ENCODE results near the gene BTN3A1. TPM values are rescaled to one million over a fixed set of nuclear protein-coding genes. Genes with fewer than 3 reads are reported as not detected.
"Not testable (repeated sequence)": the region's sequence is repeated elsewhere in the genome, so short reads cannot be mapped to it uniquely, and the experiment has no call there.

BTN3A1 gene
- total and polyA plus RNA-seq, 10 of the 15 experiments (the other 5 are each of a cell fraction or from before 2014, with no cell fraction given), result 5.6 to 60.1 (median 16.1) TPM

DNA sequence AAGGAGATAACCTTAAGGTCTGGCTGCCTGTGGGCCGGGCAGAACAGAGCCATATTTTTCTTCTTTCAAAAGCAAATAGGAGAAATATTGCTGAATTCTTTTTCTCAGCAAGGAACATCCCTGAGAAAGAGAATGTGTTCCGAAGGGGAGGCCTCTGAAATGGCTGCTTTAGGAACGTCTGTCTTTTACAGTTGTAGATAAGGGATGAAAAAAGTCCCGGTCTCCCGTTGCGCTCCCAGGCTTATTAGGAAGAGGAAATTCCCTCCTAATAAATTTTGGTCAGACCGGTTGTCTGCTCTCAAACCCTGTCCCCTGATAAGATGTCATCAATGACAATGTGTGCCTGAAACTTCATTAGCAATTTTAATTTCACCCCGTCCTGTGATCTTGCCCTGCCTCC lies 31.6 kb downstream of the BTN3A1 start:
- CTCF ChIA-PET; BruUV-seq (replicated peaks); ATAC-seq; H3K4me1 ChIP-seq (ENCODE audit: control insufficient read depth, insufficient read depth, low read length); SMC1A ChIA-PET (ENCODE audit: uncharacterized antibody, unreplicated experiment); H4K20me1 ChIP-seq (ENCODE audit: control insufficient read depth, insufficient read depth); H3K4me2 ChIP-seq (ENCODE audit: control insufficient read depth, insufficient read depth); in situ Hi-C loops (cut with MboI); H3K79me2 ChIP-seq (ENCODE audit: control insufficient read depth, insufficient read depth, low read length); H3K27ac ChIP-seq (ENCODE audit: control insufficient read depth, insufficient read depth); FAIRE-seq; H2AFZ ChIP-seq (ENCODE audit: control insufficient read depth, low read depth, low read length); H3K36me3 ChIP-seq (ENCODE audit: control insufficient read depth in 2 of 2, insufficient read depth in 2 of 2, low read length in 1 of 2); H3K9me3 ChIP-seq (replicated peaks; ENCODE audit: control insufficient read depth, insufficient read depth, low read length); H3K27me3 ChIP-seq (replicated peaks in 1 of 2; ENCODE audit: control insufficient read depth in 2 of 2, insufficient read depth in 2 of 2, low read length in 1 of 2); DNase-seq (ENCODE audit: low read depth, low spot score); POLR2A ChIA-PET; H3K9ac ChIP-seq (ENCODE audit: control insufficient read depth, insufficient read depth, low read length); H3K4me3 ChIP-seq; intact Hi-C loops (cut with micrococcal nuclease; ENCODE audit: unreplicated experiment); RAD21 ChIA-PET (ENCODE audit: unreplicated experiment): not testable (repeated sequence)
- 87% methylated on average over 8 of the region's 8 CpGs for WGBS (ENCODE audit: insufficient coverage, insufficient replicate concordance, low lambda C conversion rate, missing lambda C conversion rate)

DNA sequence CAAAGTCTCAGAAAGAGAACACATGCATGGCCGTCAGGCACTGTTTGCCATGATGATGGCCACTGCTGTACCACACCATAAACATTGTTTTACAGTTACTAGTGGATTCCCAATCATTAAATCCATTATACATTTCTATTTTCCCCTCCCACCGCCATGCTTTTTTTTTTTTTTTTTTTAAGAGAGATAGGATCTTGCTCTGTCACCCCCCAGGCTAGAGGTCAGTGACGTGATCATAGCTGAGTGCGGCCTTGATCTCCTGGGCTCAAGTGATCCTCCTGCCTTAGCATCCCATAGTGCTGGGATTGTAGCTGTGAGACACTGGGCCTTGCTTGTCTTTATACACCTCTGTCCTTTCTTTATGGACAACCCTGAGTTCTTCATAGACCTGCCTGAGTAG lies 33.9 kb downstream of the BTN3A1 start:
- ChIA-PET SMC1A (ENCODE audit: uncharacterized antibody, unreplicated experiment) (interaction anchor here (1.0 kb wide), 1 partner anchor 42 kb away, joined by 3 read pairs; no protein-coding TSS in a partner anchor), POLR2A (interaction anchor here (1.2 kb wide), 1 partner anchor 38 kb away, joined by 4 read pairs; no protein-coding TSS in a partner anchor), RAD21 (ENCODE audit: unreplicated experiment) (interaction anchor here (0.7 kb wide), 1 partner anchor 60 kb away, joined by 3 read pairs; no protein-coding TSS in a partner anchor), CTCF (interaction anchor here (1.0 kb wide), 1 partner anchor 26 kb away, joined by 3 read pairs; no protein-coding TSS in a partner anchor)
- no peak overlapping the region for H3K4me3 ChIP-seq
- FAIRE-seq (no peak), ATAC-seq (no peak), DNase-seq (ENCODE audit: low read depth, low spot score) (no peak)
- intact Hi-C loops (cut with micrococcal nuclease; ENCODE audit: unreplicated experiment) (no loop called here), in situ Hi-C loops (cut with MboI) (no loop called here)
- WGBS (ENCODE audit: insufficient coverage, insufficient replicate concordance, low lambda C conversion rate, missing lambda C conversion rate), result 90% methylated on average over 4 of the region's 4 CpGs
- no peak overlapping the region for H3K4me2 ChIP-seq (ENCODE audit: control insufficient read depth, insufficient read depth)
- no peak overlapping the region for H3K9ac ChIP-seq (ENCODE audit: control insufficient read depth, insufficient read depth, low read length)
- H3K9me3 ChIP-seq (replicated peaks; ENCODE audit: control insufficient read depth, insufficient read depth, low read length), result peaks cover 1% of the 10 kb centered on the region; the same call in 2 of the 3 replicates
- H2AFZ ChIP-seq (ENCODE audit: control insufficient read depth, low read depth, low read length), result no peak overlapping the region
- H3K27me3 ChIP-seq (replicated peaks in 1 of 2; ENCODE audit: control insufficient read depth in 2 of 2, insufficient read depth in 2 of 2, low read length in 1 of 2), result no peaks in the 10 kb centered on the region
- no peak overlapping the region for H3K27ac ChIP-seq (ENCODE audit: control insufficient read depth, insufficient read depth)
- H3K79me2 ChIP-seq (ENCODE audit: control insufficient read depth, insufficient read depth, low read length), result peaks cover 6% of the 10 kb centered on the region
- BruUV-seq (replicated peaks), result no TSS peak
- no peaks in the 10 kb centered on the region; a peak in 2 of 4 replicates for H3K36me3 ChIP-seq (ENCODE audit: control insufficient read depth in 2 of 2, insufficient read depth in 2 of 2, low read length in 1 of 2)
- peaks cover 5% of the 10 kb centered on the region for H3K4me1 ChIP-seq (ENCODE audit: control insufficient read depth, insufficient read depth, low read length)
- no peaks in the 10 kb centered on the region for H4K20me1 ChIP-seq (ENCODE audit: control insufficient read depth, insufficient read depth)
- TF ChIP-seq SUZ12 (IDR thresholded peaks at IDR 0.05; ENCODE audit: unreplicated experiment), result no peak
- TF ChIP-seq STAT1 (conservative IDR thresholded peaks at IDR 0.05), result no peak
- no peak for TF ChIP-seq ELK1 (IDR thresholded peaks at IDR 0.05; ENCODE audit: low read depth, low read length)
- TF ChIP-seq ESRRA (IDR thresholded peaks at IDR 0.05; ENCODE audit: low read length), result no peak
- no peak for TF ChIP-seq BHLHE40 (IDR thresholded peaks at IDR 0.05; ENCODE audit: borderline replicate concordance in 1 of 2, low read depth in 2 of 2, low read length in 1 of 2)
- no peak for TF ChIP-seq TBL1XR1 (IDR thresholded peaks at IDR 0.05; ENCODE audit: low read depth, low read length)
- no peak for TF ChIP-seq MYB (IDR thresholded peaks at IDR 0.05; ENCODE audit: borderline replicate concordance, low read depth, low read length)
- TF ChIP-seq TCF7 (IDR thresholded peaks at IDR 0.05; ENCODE audit: borderline replicate concordance), result no peak
- no peak for TF ChIP-seq MEF2B (IDR thresholded peaks at IDR 0.05; ENCODE audit: partially characterized antibody, poor library complexity, severe bottlenecking)
- TF ChIP-seq ATF2 (IDR thresholded peaks at IDR 0.05; ENCODE audit: low read length), result no peak
- no peak for TF ChIP-seq KAT2A (conservative IDR thresholded peaks at IDR 0.05; ENCODE audit: control insufficient read depth, low read depth, low read length)
- TF ChIP-seq, protein P1, sequence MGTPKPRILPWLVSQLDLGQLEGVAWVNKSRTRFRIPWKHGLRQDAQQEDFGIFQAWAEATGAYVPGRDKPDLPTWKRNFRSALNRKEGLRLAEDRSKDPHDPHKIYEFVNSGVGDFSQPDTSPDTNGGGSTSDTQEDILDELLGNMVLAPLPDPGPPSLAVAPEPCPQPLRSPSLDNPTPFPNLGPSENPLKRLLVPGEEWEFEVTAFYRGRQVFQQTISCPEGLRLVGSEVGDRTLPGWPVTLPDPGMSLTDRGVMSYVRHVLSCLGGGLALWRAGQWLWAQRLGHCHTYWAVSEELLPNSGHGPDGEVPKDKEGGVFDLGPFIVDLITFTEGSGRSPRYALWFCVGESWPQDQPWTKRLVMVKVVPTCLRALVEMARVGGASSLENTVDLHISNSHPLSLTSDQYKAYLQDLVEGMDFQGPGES (IDR thresholded peaks at IDR 0.05), result no peak
- no peak for TF ChIP-seq IKZF2 (IDR thresholded peaks at IDR 0.05)
- TF ChIP-seq CBX3 (IDR thresholded peaks at IDR 0.05; ENCODE audit: borderline replicate concordance, low read depth), result no peak
- TF ChIP-seq NR2F1 (conservative IDR thresholded peaks at IDR 0.05), result no peak
